ENCODE results near the gene NBPF3.

Gene NBPF3

GRCh38 chr1:21507511-21508270 is 67.8 kb downstream of the NBPF3 start:
- Histone ChIP-seq H3K79me2 (ENCODE audit: low read length) (no peaks in the 10 kb centered on the region), H3K36me3 (replicated peaks; ENCODE audit: insufficient read depth, low read length) (no peaks in the 10 kb centered on the region), H3K9ac (ENCODE audit: low read length) (no peak overlapping the region), H3K9me2 (replicated peaks; ENCODE audit: insufficient read depth, low read length) (no peaks in the 10 kb centered on the region), H3K27ac (ENCODE audit: low read length) (no peak overlapping the region), H3K4me1 (ENCODE audit: low read length) (no peaks in the 10 kb centered on the region), H3K9me3 (replicated peaks; ENCODE audit: insufficient read depth, low read length) (no peaks in the 10 kb centered on the region), H3K4me3 (ENCODE audit: low read length) (no peak overlapping the region), H3K27me3 (replicated peaks; ENCODE audit: insufficient read depth, low read length) (peaks cover 84% of the 10 kb centered on the region), H3F3A (ENCODE audit: insufficient read depth, low read length) (no peaks in the 10 kb centered on the region), H3K4me2 (ENCODE audit: low read depth, low read length) (no peak overlapping the region), H2AFZ (ENCODE audit: low read length) (no peak overlapping the region), H4K20me1 (ENCODE audit: insufficient read depth, low read length) (no peaks in the 10 kb centered on the region)
- no peak for DNase-seq
- no peak for TF ChIP-seq EZH2 (optimal IDR thresholded peaks at IDR 0.05; ENCODE audit: low read depth, low read length)
- no peak for TF ChIP-seq EZH2phosphoT487 (IDR thresholded peaks at IDR 0.05; ENCODE audit: low read length)
- no peak for TF ChIP-seq CTCF (IDR thresholded peaks at IDR 0.05; ENCODE audit: low read length)

- H3K9ac ChIP-seq (ENCODE audit: low read length) = no peak overlapping the region
- peaks cover 88% of the 10 kb centered on the region for H3K27me3 ChIP-seq (replicated peaks; ENCODE audit: insufficient read depth, low read length)
- peak overlapping the region; percentile 88; the same call in 1 of the 2 replicates for H3K4me2 ChIP-seq (ENCODE audit: low read depth, low read length)
- no peaks in the 10 kb centered on the region for H3K9me2 ChIP-seq (replicated peaks; ENCODE audit: insufficient read depth, low read length)
- TF ChIP-seq CTCF (IDR thresholded peaks at IDR 0.05; ENCODE audit: low read length) = peak; percentile 42
- TF ChIP-seq EZH2 (optimal IDR thresholded peaks at IDR 0.05; ENCODE audit: low read depth, low read length) = no peak
- H3K4me1 ChIP-seq (ENCODE audit: low read length) = no peaks in the 10 kb centered on the region
- peak; percentile 51 for DNase-seq
- no peaks in the 10 kb centered on the region for H4K20me1 ChIP-seq (ENCODE audit: insufficient read depth, low read length)
- H3K4me3 ChIP-seq (ENCODE audit: low read length) = peak overlapping the region; percentile 46; the same call in 1 of the 2 replicates
- no peaks in the 10 kb centered on the region for H3F3A ChIP-seq (ENCODE audit: insufficient read depth, low read length)
- no peaks in the 10 kb centered on the region for H3K9me3 ChIP-seq (replicated peaks; ENCODE audit: insufficient read depth, low read length)
- H3K27ac ChIP-seq (ENCODE audit: low read length) = no peak overlapping the region
- H3K36me3 ChIP-seq (replicated peaks; ENCODE audit: insufficient read depth, low read length) = no peaks in the 10 kb centered on the region
- peak overlapping the region; percentile 66 for H2AFZ ChIP-seq (ENCODE audit: low read length)
- no peaks in the 10 kb centered on the region for H3K79me2 ChIP-seq (ENCODE audit: low read length)
These were observed 68.8 kb downstream of the NBPF3 start for GRCh38 chr1:21508580-21509350.

- Histone ChIP-seq H3K4me3 (ENCODE audit: low read length) (peak within 1 kb of the TSS; percentile 46; the same call in 1 of the 2 replicates), H3K4me2 (ENCODE audit: low read depth, low read length) (peak within 1 kb of the TSS; percentile 88; the same call in 1 of the 2 replicates), H3K9ac (ENCODE audit: low read length) (no peak within 1 kb of the TSS), H3K79me2 (ENCODE audit: low read length) (no peaks in the 10 kb centered on the region), H4K20me1 (ENCODE audit: insufficient read depth, low read length) (no peaks in the 10 kb centered on the region), H3K27ac (ENCODE audit: low read length) (no peak within 1 kb of the TSS), H3K4me1 (ENCODE audit: low read length) (no peaks in the 10 kb centered on the region), H2AFZ (ENCODE audit: low read length) (peak within 1 kb of the TSS; percentile 66), H3K9me3 (replicated peaks; ENCODE audit: insufficient read depth, low read length) (no peaks in the 10 kb centered on the region), H3K27me3 (replicated peaks; ENCODE audit: insufficient read depth, low read length) (peaks cover 90% of the 10 kb centered on the region), H3F3A (ENCODE audit: insufficient read depth, low read length) (no peaks in the 10 kb centered on the region), H3K9me2 (replicated peaks; ENCODE audit: insufficient read depth, low read length) (no peaks in the 10 kb centered on the region), H3K36me3 (replicated peaks; ENCODE audit: insufficient read depth, low read length) (no peaks in the 10 kb centered on the region)
- DNase-seq = no peak
- TF ChIP-seq EZH2 (optimal IDR thresholded peaks at IDR 0.05; ENCODE audit: low read depth, low read length) (no peak), CTCF (IDR thresholded peaks at IDR 0.05; ENCODE audit: low read length) (no peak), EZH2phosphoT487 (IDR thresholded peaks at IDR 0.05; ENCODE audit: low read length) (no peak)
These were observed 69.6 kb downstream of the NBPF3 start, which contains the start of gene ALPL for GRCh38 chr1:21509351-21510112. Gene ALPL (plus strand): TSS chr1:21509423. CDS start chr1:21554082, 44,659 bp downstream.
